ENCODE data around the gene DCAF4.
A peak's percentile ranks its signal among the peaks of the same experiment; 100 is the strongest.

DCAF4 gene

GRCh38 chr14:72884386-72884785, 41.9 kb upstream of the DCAF4 start:
- Mint-ChIP-seq H3K27me3 (ENCODE audit: low read depth, poor library complexity) (no peaks in the 10 kb centered on the region), H3K27ac (no peak overlapping the region), H3K4me1 (peaks cover 93% of the 10 kb centered on the region), H3K4me3 (no peak overlapping the region), H3K9me3 (peaks cover 31% of the 10 kb centered on the region), H3K36me3 (ENCODE audit: low read depth) (peaks cover 31% of the 10 kb centered on the region)
- DNase-seq, result no peak
- no peak for TF ChIP-seq CTCF (IDR thresholded peaks at IDR 0.05)

GRCh38 chr14:72887514-72887913, 38.8 kb upstream of the DCAF4 start:
- Mint-ChIP-seq H3K36me3 (ENCODE audit: low read depth) (peaks cover 31% of the 10 kb centered on the region), H3K4me3 (peak overlapping the region; percentile 54), H3K4me1 (peaks cover 89% of the 10 kb centered on the region), H3K27ac (peak overlapping the region; percentile 88), H3K9me3 (peaks cover 31% of the 10 kb centered on the region), H3K27me3 (ENCODE audit: low read depth, poor library complexity) (peaks cover 6% of the 10 kb centered on the region)
- no peak for DNase-seq
- no peak for TF ChIP-seq CTCF (IDR thresholded peaks at IDR 0.05)

GRCh38 chr14:72888192-72888591, 38.1 kb upstream of the DCAF4 start:
- no peak for TF ChIP-seq CTCF (IDR thresholded peaks at IDR 0.05)
- peak overlapping the region; percentile 69 for H3K4me3 Mint-ChIP-seq
- peaks cover 86% of the 10 kb centered on the region for H3K4me1 Mint-ChIP-seq
- peak overlapping the region; percentile 96 for H3K27ac Mint-ChIP-seq
- peaks cover 31% of the 10 kb centered on the region for H3K36me3 Mint-ChIP-seq (ENCODE audit: low read depth)
- peaks cover 7% of the 10 kb centered on the region for H3K27me3 Mint-ChIP-seq (ENCODE audit: low read depth, poor library complexity)
- peaks cover 31% of the 10 kb centered on the region for H3K9me3 Mint-ChIP-seq
- no peak for DNase-seq

GRCh38 chr14:72888636-72889201, 37.5 kb upstream of the DCAF4 start:
- Mint-ChIP-seq H3K9me3 (peaks cover 31% of the 10 kb centered on the region), H3K27ac (peak overlapping the region; percentile 96), H3K36me3 (ENCODE audit: low read depth) (peaks cover 31% of the 10 kb centered on the region), H3K27me3 (ENCODE audit: low read depth, poor library complexity) (peaks cover 7% of the 10 kb centered on the region), H3K4me3 (peak overlapping the region; percentile 69), H3K4me1 (peaks cover 80% of the 10 kb centered on the region)
- DNase-seq, result no peak
- TF ChIP-seq CTCF (IDR thresholded peaks at IDR 0.05), result no peak

- H3K4me3 Mint-ChIP-seq, result peak overlapping the region; percentile 51
Observed at GRCh38 chr14:72889366-72889765, 36.9 kb upstream of the DCAF4 start.

More at GRCh38 chr14:72889366-72889765, 36.9 kb upstream of the DCAF4 start:
- no peak for DNase-seq
- Mint-ChIP-seq H3K27ac (peak overlapping the region; percentile 83), H3K4me1 (peaks cover 74% of the 10 kb centered on the region), H3K27me3 (ENCODE audit: low read depth, poor library complexity) (peaks cover 7% of the 10 kb centered on the region), H3K9me3 (peaks cover 31% of the 10 kb centered on the region), H3K36me3 (ENCODE audit: low read depth) (peaks cover 31% of the 10 kb centered on the region)
- no peak for TF ChIP-seq CTCF (IDR thresholded peaks at IDR 0.05)
